Natural killer cell (primary cell): ENCODE measurements around the gene ADGRV1. TPM values are rescaled to one million over a fixed set of nuclear protein-coding genes. Genes with fewer than 3 reads are reported as not detected.

Experiments
- ATAC-seq, 3 donors: fragments of 150-1000 bp in 2 of 3; fragments of 200-7000 bp in 1 of 3; cut with Tn5 transposase; 1 replicate in 1 of 3; 2 replicates in 2 of 3; pipeline ENCODE4 v1.10.0; 2021; ENCODE audit warnings: mild to moderate bottlenecking in 2 of 3, moderate library complexity in 2 of 3
- DNase-seq, 2 donors: peaks; one replicate each; pipeline versions ENCODE4 v3.0.0 to v3.0.0-alpha.2; 2013 to 2021; ENCODE audit warnings: mixed read lengths in 1 of 2
- H3K27ac ChIP-seq: one replicate; pipeline ENCODE4 v1.5.1; 2013; ENCODE audit warnings: mild to moderate bottlenecking, low read length
- H3K27me3 ChIP-seq: one replicate; pipeline ENCODE4 v1.6.1; 2013; ENCODE audit warnings: low read length; ENCODE audit not compliant: control insufficient read depth, insufficient read depth
- H3K36me3 ChIP-seq: one replicate; pipeline ENCODE4 v1.6.1; 2013; ENCODE audit warnings: low read length; ENCODE audit not compliant: control insufficient read depth, insufficient read depth
- H3K4me1 ChIP-seq: one replicate; pipeline ENCODE4 v1.6.1; 2013; ENCODE audit warnings: low read length; ENCODE audit not compliant: control insufficient read depth, insufficient read depth
- H3K4me3 ChIP-seq: one replicate; pipeline ENCODE4 v1.5.1; 2013; ENCODE audit warnings: low read length
- H3K9me3 ChIP-seq: one replicate; pipeline ENCODE4 v1.6.1; 2013; ENCODE audit warnings: low read length; ENCODE audit not compliant: control insufficient read depth, insufficient read depth
- H3K27ac Mint-ChIP-seq, 2 donors: one replicate each; pipeline ENCODE4 v1.8.0; 2022; ENCODE audit warnings: mild to moderate bottlenecking in 2 of 2, mixed read lengths in 2 of 2, moderate library complexity in 1 of 2
- H3K27me3 Mint-ChIP-seq, 2 donors: one replicate each; pipeline ENCODE4 v1.8.0; 2022; ENCODE audit warnings: low read depth in 2 of 2, mixed read lengths in 2 of 2
- H3K36me3 Mint-ChIP-seq: one replicate; pipeline ENCODE4 v1.8.0; 2022; ENCODE audit warnings: mixed read lengths
- H3K4me1 Mint-ChIP-seq, 2 donors: one replicate each; pipeline ENCODE4 v1.8.0; 2022; ENCODE audit warnings: mixed read lengths in 2 of 2
- H3K4me3 Mint-ChIP-seq: one replicate; pipeline ENCODE4 v1.8.0; 2022; ENCODE audit warnings: mild to moderate bottlenecking, moderate library complexity, mixed read lengths
- H3K9me3 Mint-ChIP-seq, 2 donors: one replicate each; pipeline ENCODE4 v1.8.0; 2022; ENCODE audit warnings: mixed read lengths in 2 of 2
- CTCF ChIP-seq: fragments of 200-600 bp; IDR thresholded peaks from one replicate; pipeline ENCODE4 v1.8.0; 2022; ENCODE audit warnings: antibody characterized with exemption
- WGBS: methylation state at CpG from one replicate; pipeline ENCODE4 v1.1.7; 2013; ENCODE audit warnings: missing lambda C conversion rate; ENCODE audit not compliant: insufficient coverage; 5-methylcytosine and 5-hydroxymethylcytosine counted together
- intact Hi-C: fragments of 100-400 bp; cut with micrococcal nuclease; formaldehyde crosslinking; loops from one replicate; pipeline ENCODE4 v1.14.2; 2022
- total RNA-seq, 4 donors: library from RNA; stranded (reverse); fragments of 120-200 nt in 1 of 4; gene quantifications; one replicate each; pipeline versions ENCODE4 v1.2.3 to v1.2.4, GENCODE V29; 2013 to 2022

ADGRV1 gene
- total RNA-seq, 3 donors from 2014 or later (not counting 1 experiment from before 2014, with no cell fraction given), result 0.50 to 0.71 TPM; not detected in 1

- no peaks in the 10 kb centered on the region for H3K27me3 ChIP-seq
- Mint-ChIP-seq H3K27me3 (peaks cover 17 to 32% of the 10 kb centered on the region in 2 donors), H3K4me3 (no peak overlapping the region), H3K4me1 (no peaks in the 10 kb centered on the region), H3K36me3 (no peaks in the 10 kb centered on the region), H3K9me3 (no peaks in the 10 kb centered on the region), H3K27ac (no peak overlapping the region)
- H3K9me3 ChIP-seq, result no peaks in the 10 kb centered on the region
- no peaks in the 10 kb centered on the region for H3K36me3 ChIP-seq
- no CpG with 5 or more reads among the region's 1 CpG for WGBS
- intact Hi-C loops, result no loop called here
- DNase-seq, result no peak
- no peaks in the 10 kb centered on the region for H3K4me1 ChIP-seq
- TF ChIP-seq CTCF, result no peak
- no peak for ATAC-seq
- H3K4me3 ChIP-seq, result no peak overlapping the region
- no peak overlapping the region for H3K27ac ChIP-seq
Observed at GRCh38 chr5:90888511-90889324, 330.1 kb downstream of the ADGRV1 start.

DNA sequence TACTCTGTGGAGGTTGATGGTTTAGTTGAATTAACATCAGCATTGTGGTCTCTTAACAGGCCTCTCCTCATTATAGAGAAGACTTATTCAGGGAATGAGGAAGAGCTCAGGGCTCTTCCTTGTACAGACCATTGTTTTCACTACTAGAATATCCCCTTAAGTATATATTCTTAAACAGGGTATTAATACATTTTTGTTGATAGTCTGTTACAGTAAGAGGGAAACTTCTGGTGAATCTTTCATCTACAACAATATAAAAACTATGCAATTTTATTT, 330.7 kb downstream of the ADGRV1 start:
- ATAC-seq, result no peak
- intact Hi-C loops, result no loop called here
- no peak overlapping the region for H3K4me3 Mint-ChIP-seq

DNA sequence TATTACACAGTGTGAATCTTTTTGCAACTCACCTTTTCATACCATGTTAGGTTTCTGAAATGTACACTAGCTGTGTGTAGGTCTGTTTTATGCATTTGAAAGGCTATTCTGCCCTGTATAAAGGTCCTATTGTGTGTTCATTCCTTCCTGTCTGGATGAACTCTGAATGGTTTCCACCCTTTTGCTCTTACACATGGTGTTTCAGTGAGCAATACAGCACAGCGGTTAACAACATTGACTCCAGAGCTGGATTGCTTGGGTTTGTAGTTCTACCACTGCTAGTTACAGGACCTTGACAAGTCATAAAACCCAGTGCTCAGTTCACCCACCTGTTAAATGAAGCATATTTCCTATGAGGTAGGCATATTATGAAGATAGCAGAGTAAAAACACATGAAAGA, 331.6 kb downstream of the ADGRV1 start:
- no peaks in the 10 kb centered on the region for H3K9me3 Mint-ChIP-seq
- no peak overlapping the region for H3K4me3 Mint-ChIP-seq

More for the DNA sequence above, 330.7 kb downstream of the ADGRV1 start:
- no peaks in the 10 kb centered on the region for H3K4me1 ChIP-seq
- Mint-ChIP-seq H3K27ac (no peak overlapping the region), H3K36me3 (no peaks in the 10 kb centered on the region), H3K27me3 (peaks cover 15 to 27% of the 10 kb centered on the region in 2 donors), H3K9me3 (no peaks in the 10 kb centered on the region), H3K4me1 (no peaks in the 10 kb centered on the region)
- H3K27ac ChIP-seq, result no peak overlapping the region
- no peaks in the 10 kb centered on the region for H3K9me3 ChIP-seq
- no peak for DNase-seq
- no peaks in the 10 kb centered on the region for H3K27me3 ChIP-seq
- H3K4me3 ChIP-seq, result no peak overlapping the region
- no peaks in the 10 kb centered on the region for H3K36me3 ChIP-seq
- no peak for TF ChIP-seq CTCF

More for the DNA sequence above, 331.6 kb downstream of the ADGRV1 start:
- Histone ChIP-seq H3K4me1 (no peaks in the 10 kb centered on the region), H3K36me3 (no peaks in the 10 kb centered on the region), H3K4me3 (no peak overlapping the region), H3K9me3 (no peaks in the 10 kb centered on the region), H3K27ac (no peak overlapping the region), H3K27me3 (no peaks in the 10 kb centered on the region)
- Mint-ChIP-seq H3K36me3 (no peaks in the 10 kb centered on the region), H3K4me1 (no peaks in the 10 kb centered on the region), H3K27me3 (peaks cover 15 to 21% of the 10 kb centered on the region in 2 donors), H3K27ac (no peak overlapping the region)
- TF ChIP-seq CTCF, result no peak
- ATAC-seq, result no peak
- intact Hi-C loops, result no loop called here
- DNase-seq, result no peak
- 91% methylated on average over 1 of the region's 1 CpG for WGBS
